Gastrocnemius medialis (tissue), 4 donors: ENCODE results near the gene THSD4.

Source experiments
- POLR2A ChIP-seq, 2 donors: fragments of 450-650 bp; IDR thresholded peaks; one replicate each; pipeline ENCODE4 v1.6.1; 2017; ENCODE audit warnings: antibody characterized with exemption in 2 of 2, mild to moderate bottlenecking in 2 of 2, moderate library complexity in 2 of 2
- TF ChIP-seq, protein P1 (sequence below), 5 experiments: fragments of 450-650 bp in 3 of 5; fragments of 200-600 bp in 2 of 5; sonication (generic) in 2 of 5; IDR thresholded peaks in 4 of 5; conservative IDR thresholded peaks in 1 of 5; 1 replicate in 4 of 5; 2 replicates in 1 of 5; pipeline ENCODE4 v1.5.1; 2016 to 2019; ENCODE audit warnings: antibody characterized with exemption in 5 of 5, mild to moderate bottlenecking in 3 of 5, moderate library complexity in 3 of 5

DNA sequence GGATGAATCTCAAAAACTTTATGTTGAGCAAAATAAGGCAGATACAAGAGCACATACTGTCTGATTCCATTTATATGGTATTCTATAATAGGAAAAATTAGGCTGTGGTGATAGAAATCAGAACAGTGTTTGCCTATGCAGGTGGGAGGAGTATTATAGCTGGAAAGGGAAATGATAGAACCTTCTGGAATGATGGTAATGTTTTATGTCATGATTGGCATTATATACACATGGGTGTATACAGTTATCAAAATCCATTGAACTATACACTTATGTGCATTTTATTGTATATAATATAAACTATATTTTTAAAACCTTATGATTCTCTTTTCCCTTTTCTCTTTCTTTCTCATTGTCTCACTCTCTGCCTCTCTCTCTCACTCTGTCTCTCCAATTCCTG lies 156.1 kb downstream of the THSD4 start:
- TF ChIP-seq, protein P1, sequence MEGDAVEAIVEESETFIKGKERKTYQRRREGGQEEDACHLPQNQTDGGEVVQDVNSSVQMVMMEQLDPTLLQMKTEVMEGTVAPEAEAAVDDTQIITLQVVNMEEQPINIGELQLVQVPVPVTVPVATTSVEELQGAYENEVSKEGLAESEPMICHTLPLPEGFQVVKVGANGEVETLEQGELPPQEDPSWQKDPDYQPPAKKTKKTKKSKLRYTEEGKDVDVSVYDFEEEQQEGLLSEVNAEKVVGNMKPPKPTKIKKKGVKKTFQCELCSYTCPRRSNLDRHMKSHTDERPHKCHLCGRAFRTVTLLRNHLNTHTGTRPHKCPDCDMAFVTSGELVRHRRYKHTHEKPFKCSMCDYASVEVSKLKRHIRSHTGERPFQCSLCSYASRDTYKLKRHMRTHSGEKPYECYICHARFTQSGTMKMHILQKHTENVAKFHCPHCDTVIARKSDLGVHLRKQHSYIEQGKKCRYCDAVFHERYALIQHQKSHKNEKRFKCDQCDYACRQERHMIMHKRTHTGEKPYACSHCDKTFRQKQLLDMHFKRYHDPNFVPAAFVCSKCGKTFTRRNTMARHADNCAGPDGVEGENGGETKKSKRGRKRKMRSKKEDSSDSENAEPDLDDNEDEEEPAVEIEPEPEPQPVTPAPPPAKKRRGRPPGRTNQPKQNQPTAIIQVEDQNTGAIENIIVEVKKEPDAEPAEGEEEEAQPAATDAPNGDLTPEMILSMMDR (IDR thresholded peaks at IDR 0.05 in 4 of 5, conservative IDR thresholded peaks at IDR 0.05 in 1 of 5): no peak
- TF ChIP-seq POLR2A (IDR thresholded peaks at IDR 0.05): no peak
